C4-2B (cell line): Measurements from ENCODE around the gene RELN.

Experiments
- CTCF ChIP-seq: fragments of 450-650 bp; conservative IDR thresholded peaks from 2 replicates; pipeline ENCODE4 v1.5.1; 2017; ENCODE audit warnings: mild to moderate bottlenecking
- ZFX ChIP-seq: fragments of 450-650 bp; IDR thresholded peaks from 2 replicates; pipeline ENCODE4 v1.6.1; 2017

GRCh38 chr7:104035351-104035750 lies 45.9 kb upstream of the RELN start:
- TF ChIP-seq CTCF: no peak
- TF ChIP-seq ZFX: no peak
